ENCODE results near the gene SERPINB7.
"Not testable (repeated sequence)": the region's sequence is repeated elsewhere in the genome, so short reads cannot be mapped to it uniquely, and the experiment has no call there.

SERPINB7 gene

GRCh38 chr18:63775166-63775730, at the start of gene SERPINB7:
TSS of gene SERPINB7 (plus strand) at chr18:63775418. CDS start at chr18:63782373, 6,955 bp downstream.
- DNase-seq = no peak

- no peak for DNase-seq
Measured at GRCh38 chr18:63725682-63726480, 49.3 kb upstream of the SERPINB7 start.

GRCh38 chr18:63730773-63731172, 44.4 kb upstream of the SERPINB7 start:
- DNase-seq = no peak

GRCh38 chr18:63731215-63731614, 44.0 kb upstream of the SERPINB7 start:
- no peak for DNase-seq

GRCh38 chr18:63736876-63737275, 38.3 kb upstream of the SERPINB7 start:
- no peak for DNase-seq

- DNase-seq = no peak
Measured at GRCh38 chr18:63741769-63742168, 33.4 kb upstream of the SERPINB7 start.

GRCh38 chr18:63747006-63747405, 28.2 kb upstream of the SERPINB7 start:
- no peak for DNase-seq

- no peak for DNase-seq
Measured at GRCh38 chr18:63749489-63749888, 25.7 kb upstream of the SERPINB7 start.

GRCh38 chr18:63752636-63753035, 22.6 kb upstream of the SERPINB7 start:
- no peak for DNase-seq

GRCh38 chr18:63753676-63754075, 21.5 kb upstream of the SERPINB7 start:
- no peak for DNase-seq

- DNase-seq = no peak
Measured at GRCh38 chr18:63757541-63757940, 17.7 kb upstream of the SERPINB7 start.

- DNase-seq = no peak
Measured at GRCh38 chr18:63758615-63759240, 16.5 kb upstream of the SERPINB7 start.

GRCh38 chr18:63759786-63760185, 15.4 kb upstream of the SERPINB7 start:
- DNase-seq = not testable (repeated sequence)

GRCh38 chr18:63762518-63762917, 12.7 kb upstream of the SERPINB7 start:
- DNase-seq = no peak

GRCh38 chr18:63763831-63764600, 11.2 kb upstream of the SERPINB7 start:
- no peak for DNase-seq

GRCh38 chr18:63765837-63766236, 9.4 kb upstream of the SERPINB7 start:
- DNase-seq = no peak

GRCh38 chr18:63773551-63773950, 1.7 kb upstream of the SERPINB7 start:
- no peak for DNase-seq

- DNase-seq = no peak
Measured at GRCh38 chr18:63774511-63774910, 707 bp upstream of the SERPINB7 start.

- no peak for DNase-seq
Measured at GRCh38 chr18:63779386-63779785, 4.2 kb downstream of the SERPINB7 start.

- DNase-seq = no peak
Measured at GRCh38 chr18:63783394-63783793, 8.2 kb downstream of the SERPINB7 start.

- no peak for DNase-seq
Measured at GRCh38 chr18:63784787-63785452, 9.7 kb downstream of the SERPINB7 start.

GRCh38 chr18:63787673-63788072, 12.5 kb downstream of the SERPINB7 start:
- DNase-seq = no peak
